Ecto neural progenitor cell (in vitro differentiated cells): ENCODE results near the gene IDH3G.
"Not testable (repeated sequence)": the region's sequence is repeated elsewhere in the genome, so short reads cannot be mapped to it uniquely, and the experiment has no call there.

Source experiments
- DNase-seq: peaks from one replicate; pipeline ENCODE4 v3.0.0-alpha.2; 2018; ENCODE audit warnings: low spot score

Gene IDH3G

DNA sequence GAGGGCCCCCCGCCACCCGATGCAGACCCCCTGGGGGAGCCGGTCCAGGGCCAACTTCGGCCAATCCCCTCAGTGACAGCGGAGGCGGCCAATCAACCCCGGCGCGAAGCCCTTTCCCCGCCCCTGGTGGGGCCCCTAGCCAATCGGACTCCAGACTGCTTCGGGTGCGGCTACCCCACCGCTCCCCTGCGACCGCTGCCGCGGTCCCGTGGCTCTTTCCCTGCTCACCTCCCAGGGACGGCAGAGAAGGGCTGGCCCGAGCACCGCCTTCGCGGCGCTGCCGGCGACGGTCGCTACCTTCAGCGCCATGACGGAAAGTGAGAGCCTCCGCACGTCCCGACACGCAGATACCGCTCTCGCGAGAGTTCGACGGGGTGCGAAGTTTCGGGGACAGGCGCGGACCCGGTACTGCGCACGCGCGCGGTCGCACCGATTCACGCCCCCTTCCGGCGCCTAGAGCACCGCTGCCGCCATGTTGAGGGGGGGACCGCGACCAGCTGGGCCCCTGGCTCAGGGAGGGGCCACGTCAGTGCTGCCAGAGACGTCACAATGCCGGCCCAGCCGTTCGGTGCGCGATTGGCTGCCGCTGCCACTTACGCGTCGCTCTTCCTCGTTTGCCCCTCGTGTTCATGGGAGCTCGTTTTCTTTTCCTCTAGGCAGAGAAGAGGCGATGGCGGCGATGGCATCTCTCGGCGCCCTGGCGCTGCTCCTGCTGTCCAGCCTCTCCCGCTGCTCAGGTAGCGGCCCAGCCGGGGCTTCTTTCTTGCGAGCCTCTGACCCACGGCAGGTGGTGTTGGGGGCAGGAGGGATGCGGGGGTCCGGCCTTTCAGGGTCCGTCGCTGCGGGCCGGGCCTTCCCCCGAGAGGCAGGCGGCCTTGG, at the start of gene IDH3G, which contains the start of gene SSR4:
Gene IDH3G (minus strand): TSS at position 358 of the 879 bp plus-strand sequence. CDS start 49 bp downstream, at position 309.
Gene SSR4 (plus strand): TSS at position 651 of the 879 bp plus-strand sequence. CDS start 20 bp downstream, at position 671.
- peak; percentile 94 for DNase-seq

GRCh38 chrX:153836921-153837320, 42.7 kb upstream of the IDH3G start:
- no peak for DNase-seq

DNA sequence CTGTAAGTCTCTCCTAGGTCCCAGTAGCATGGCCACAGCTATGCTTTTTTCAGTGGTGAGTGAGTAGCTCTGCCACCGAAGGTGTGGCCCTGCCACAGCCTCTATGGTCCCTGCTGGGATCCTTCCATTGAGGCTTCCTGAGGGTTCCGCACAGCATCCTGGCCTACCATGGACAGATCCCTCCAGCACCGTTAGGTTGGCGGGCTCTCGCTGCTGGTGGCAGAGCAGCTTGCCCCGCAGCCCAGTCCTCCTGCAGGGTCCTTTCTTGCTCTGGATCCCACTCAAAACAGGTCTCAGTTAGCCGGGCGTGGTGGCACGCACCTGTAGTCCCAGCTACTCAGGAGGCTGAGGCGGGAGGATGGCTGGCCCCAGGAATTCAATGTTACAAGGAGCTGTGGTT, 38.6 kb upstream of the IDH3G start:
- DNase-seq, result no peak

DNA sequence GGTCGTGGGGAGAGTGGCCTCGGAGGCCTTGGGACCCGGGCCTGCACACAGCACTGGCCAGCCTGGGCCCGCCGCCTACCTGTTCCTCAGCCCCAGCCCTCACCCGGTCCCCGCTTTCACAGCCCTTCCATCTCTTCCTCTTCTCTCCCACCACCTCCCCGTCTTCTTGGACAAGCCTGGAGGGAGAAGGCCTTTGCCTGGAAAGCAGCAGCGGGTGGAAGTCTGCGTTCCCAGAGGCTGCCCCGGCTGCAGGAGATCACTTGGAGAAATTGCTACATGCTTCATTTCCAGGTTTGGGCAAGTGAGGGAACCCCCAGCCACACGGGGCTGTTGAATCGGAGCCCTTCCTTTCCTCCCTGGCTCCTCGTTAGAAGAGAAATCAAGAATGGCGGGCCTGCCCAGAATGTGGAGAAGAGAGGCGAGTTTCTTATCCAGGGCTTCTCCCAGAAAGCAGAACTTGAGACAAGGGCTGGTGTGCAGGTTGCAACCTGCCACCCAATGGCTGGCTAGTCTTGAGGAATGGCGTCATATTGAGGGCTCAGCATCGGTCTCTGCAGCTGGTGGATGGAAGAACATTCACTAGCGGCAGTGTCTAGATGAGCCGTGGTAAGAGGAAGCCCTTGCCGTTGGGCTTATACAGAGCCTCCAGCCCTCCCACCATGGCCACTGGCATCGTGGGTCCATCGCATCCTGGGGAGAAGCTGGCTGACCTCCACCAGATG, 37.4 kb upstream of the IDH3G start:
- no peak for DNase-seq

- DNase-seq, result no peak
These were observed 36.7 kb upstream of the IDH3G start for GRCh38 chrX:153830640-153831428.

DNA sequence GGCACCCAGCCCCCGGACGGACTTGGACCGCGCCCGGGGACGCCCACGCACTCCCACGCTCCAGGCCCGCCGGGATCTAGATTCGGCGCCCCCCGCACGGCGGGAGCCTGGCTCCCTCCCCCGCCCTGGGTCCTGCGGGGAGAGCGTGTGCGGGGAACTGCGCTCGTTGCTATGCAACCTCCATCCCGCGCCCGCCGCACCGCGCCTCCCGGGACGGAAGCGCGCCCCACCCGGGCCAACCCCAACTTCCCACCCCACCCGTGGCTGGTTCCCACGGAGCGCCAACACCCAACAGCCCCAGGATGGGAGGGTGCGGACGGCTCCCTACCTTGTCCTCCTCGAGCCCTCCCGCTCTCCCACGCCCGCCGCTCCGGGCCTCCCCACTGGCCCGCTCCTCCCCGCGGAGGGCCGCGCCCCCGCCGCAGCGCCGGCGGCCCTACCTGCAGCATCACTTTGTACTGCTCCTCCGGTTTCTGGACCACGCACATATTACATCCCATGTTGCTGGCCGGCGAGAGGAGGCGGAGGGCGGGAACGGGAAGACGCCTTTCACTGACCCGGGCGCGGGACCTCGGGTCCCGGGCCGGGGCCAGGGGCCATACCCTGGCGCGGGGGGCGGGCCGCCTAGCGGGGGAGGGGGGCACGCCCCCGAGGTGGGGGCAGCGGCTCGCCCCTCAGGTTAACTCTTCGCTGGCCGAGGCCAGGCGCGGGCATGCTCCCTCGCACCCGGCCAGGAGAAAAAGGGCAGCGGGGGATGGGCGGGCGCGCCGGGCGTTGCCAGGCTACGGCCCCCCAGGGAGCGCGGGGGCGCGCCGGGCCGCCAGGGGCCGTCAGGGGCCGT, 35.8 kb upstream of the IDH3G start, which contains the start of gene PDZD4:
Gene PDZD4 (minus strand): TSS at position 746 of the 841 bp plus-strand sequence. CDS start 246 bp downstream, at position 500.
- no peak for DNase-seq

- no peak for DNase-seq
These were observed 35.3 kb upstream of the IDH3G start for GRCh38 chrX:153829549-153829798.

GRCh38 chrX:153828723-153829548, 34.8 kb upstream of the IDH3G start:
- DNase-seq, result peak; percentile 62

- DNase-seq, result no peak
These were observed 34.1 kb upstream of the IDH3G start for GRCh38 chrX:153828308-153828707.

DNA sequence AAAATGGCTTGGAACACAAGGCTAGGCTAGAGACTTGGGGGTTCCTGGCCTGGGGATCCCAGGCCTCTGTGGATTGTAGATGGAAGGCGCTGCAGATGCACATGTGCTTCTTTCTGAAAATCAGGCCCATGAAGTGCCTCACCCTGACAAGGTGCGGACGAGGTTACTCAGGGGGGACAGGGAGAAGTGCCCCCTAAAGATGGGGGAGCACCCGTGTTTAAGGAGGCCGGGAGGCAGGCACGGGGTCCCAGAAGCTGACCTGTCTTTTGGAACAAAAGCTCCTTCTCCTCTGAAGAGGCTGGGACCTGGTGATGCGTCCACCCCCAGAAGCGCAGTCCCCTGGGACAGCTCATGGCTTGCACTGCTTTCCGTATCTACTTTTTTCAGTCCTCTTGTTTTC, 33.7 kb upstream of the IDH3G start:
- DNase-seq, result no peak

DNA sequence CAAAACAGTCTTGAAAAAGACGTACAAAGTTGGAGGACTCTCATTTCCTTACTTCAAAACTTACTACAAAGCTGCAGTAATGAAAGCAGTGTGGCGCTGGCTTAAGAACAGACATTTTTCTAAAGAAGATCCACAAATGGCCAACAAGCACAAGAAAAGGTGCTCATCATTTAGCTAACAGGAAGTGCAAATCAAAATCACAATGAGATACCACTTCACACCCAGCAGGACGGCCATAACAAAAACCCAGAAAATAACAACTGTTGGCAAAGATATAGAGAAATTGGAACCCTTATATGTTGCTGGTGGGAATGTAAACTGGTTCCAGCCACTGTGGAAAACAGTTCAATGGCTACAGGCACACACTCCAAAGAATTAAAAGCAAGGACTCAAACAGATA, 32.8 kb upstream of the IDH3G start:
- DNase-seq, result no peak

DNA sequence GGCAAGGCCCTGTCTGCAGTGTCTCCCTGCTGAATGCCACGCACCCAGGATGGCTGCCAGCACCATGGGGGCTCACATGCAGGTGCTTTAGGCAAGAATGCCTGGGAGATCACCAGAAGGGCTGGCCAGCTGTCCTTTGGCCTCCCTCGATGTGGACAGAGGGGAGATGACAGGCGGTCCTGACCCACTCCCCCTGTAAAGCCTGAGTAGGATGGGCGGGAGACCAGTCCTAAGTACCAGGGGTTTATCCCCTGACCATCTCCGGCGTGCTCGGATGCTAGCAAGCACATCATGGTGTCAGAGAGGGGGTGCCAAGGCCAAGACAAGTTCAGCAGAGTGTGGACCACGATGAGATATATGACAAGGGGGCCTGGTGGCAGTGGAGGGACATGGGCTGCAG, 30.9 kb upstream of the IDH3G start:
- no peak for DNase-seq

DNA sequence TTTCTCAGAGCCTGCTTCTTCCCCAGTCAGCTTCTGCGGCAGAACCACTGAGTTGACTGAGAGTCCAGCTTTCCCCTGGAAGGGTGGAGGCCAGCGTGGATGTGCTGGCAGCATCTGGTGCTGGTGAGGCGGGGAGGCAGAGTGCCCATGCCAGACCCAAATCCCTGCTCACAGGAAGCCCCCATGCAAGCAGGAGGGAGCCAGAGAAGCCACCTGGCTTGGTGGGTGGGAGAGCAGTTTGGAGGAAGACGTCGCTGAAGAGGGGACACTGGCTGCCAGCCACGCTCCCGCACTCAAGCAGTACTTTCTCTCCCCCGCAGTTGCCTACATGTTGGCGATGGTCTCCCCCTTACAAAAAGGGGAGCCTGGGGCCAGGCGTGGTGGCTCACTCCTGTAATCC, 30.2 kb upstream of the IDH3G start:
- DNase-seq, result no peak

GRCh38 chrX:153821066-153821465, 26.9 kb upstream of the IDH3G start:
- DNase-seq, result no peak

- no peak for DNase-seq
These were observed 26.4 kb upstream of the IDH3G start for GRCh38 chrX:153820601-153821000.

DNA sequence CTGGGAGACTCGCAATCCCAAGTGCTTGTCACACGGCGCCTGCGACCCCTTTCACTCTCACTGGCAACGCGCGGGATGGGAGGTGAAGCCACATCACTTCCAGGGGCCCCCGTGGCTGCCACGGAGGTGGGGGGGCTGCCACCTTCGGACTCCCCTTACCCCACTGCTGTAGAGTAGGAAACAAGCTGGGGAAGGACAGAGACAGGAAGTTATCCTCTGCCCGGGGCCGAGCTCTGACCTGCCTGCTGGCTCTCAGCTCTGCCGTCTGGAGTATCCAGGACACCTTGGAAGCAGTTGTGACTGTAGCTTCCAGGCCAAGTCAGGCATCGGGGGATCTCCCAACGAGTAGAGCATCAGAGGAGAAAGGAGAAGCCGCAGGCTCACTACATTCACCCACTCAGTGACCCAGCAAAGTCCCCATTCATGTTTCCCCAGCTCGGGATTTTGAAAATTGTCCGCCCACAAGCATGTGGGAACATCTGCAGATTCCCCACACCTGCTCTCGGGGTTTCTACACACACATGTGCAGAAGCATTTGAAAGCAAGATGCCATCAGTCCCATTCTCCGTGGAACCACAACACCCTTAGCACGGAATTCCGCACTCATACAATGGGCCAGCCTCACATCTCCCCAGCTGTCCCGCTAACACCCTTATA, 25.3 kb upstream of the IDH3G start:
- DNase-seq, result no peak

DNA sequence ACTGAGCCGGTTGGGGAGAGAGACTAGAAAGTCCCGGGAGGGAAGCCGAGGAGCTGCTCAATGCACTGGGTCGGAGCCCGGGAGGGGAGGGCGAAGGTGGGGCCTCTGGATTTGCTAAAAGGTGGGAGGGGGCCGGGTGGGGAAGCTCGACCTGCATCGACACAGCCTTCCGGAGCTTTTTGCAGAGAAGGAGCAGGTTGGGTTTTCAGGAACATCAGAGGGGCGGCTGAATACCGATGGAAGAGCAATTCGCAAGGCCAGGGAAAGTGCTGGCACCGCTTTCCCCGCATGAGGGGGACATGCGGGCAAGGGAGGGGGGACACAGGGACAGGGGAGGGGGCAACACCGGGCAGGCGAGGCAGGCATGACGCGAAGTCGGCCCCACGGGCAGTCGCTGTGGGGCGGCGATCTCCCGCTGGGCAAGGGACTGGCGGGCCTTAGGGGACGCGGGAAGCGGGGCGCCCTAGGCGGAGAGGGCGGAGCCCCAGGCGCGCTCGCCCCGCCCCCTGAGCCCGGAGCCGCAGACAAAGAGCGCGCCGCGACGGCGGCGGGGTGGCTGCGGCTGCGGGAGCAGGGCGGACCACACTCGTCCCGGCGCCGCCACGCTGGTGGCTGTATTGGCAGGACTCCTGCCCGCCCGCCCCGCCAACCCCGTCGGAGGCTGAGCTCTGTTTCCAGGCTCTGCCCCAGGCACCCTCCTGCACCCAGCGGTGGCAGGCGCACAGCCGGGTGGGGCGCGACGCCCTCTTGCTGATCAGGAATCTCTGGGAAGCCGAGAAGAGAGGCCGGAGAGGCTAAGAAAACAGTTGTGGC, 24.6 kb upstream of the IDH3G start:
- peak; percentile 80 for DNase-seq

DNA sequence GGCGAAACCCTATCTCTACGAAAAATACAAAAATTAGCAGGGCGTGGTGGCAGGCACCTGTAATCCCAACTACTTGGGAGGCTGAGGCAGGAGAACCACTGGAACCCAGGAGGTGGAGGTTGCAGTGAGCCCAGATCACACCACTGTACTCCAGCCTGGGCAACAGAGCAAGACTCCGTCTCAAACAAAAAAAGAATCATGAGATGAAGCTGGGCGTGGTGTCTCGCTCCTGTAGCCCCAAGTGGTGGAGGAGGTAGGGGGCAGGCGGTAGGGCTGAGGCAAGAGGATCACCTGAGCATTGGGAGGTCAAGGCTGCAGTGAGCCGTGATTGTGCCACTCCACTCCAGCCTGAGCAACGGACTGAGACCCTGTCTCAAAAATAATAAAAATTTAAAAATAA, 23.9 kb upstream of the IDH3G start:
- DNase-seq, result not testable (repeated sequence)
